Endodermal cell (in vitro differentiated cells): Measurements from ENCODE around the gene UBR1. TPM values are rescaled to one million over a fixed set of nuclear protein-coding genes. Genes with fewer than 3 reads are reported as not detected.

Experiments used
- DNase-seq: peaks from one replicate; pipeline ENCODE4 v3.0.0-alpha.2; 2017
- H3K27ac ChIP-seq: 2 replicates; pipeline ENCODE4 v1.5.1; 2013; ENCODE audit warnings: mild to moderate bottlenecking, low read depth, low read length, moderate library complexity
- H3K27me3 ChIP-seq: 2 replicates; pipeline ENCODE4 v1.6.1; 2013; ENCODE audit warnings: mild to moderate bottlenecking, low read length, moderate library complexity; ENCODE audit not compliant: insufficient read depth, control insufficient read depth, poor library complexity, severe bottlenecking
- H3K36me3 ChIP-seq: 2 replicates; pipeline ENCODE4 v1.7.0; 2013; ENCODE audit warnings: mild to moderate bottlenecking, low read length, moderate library complexity; ENCODE audit not compliant: control insufficient read depth, insufficient read depth
- H3K4me1 ChIP-seq: one replicate; pipeline ENCODE4 v1.7.0; 2013; ENCODE audit warnings: low read length; ENCODE audit not compliant: control insufficient read depth, insufficient read depth
- H3K4me3 ChIP-seq: 2 replicates; pipeline ENCODE4 v1.5.1; 2013; ENCODE audit warnings: mild to moderate bottlenecking, low read length, moderate library complexity
- H3K9ac ChIP-seq: 2 replicates; pipeline ENCODE4 v1.6.1; 2013; ENCODE audit warnings: mild to moderate bottlenecking, low read length, moderate library complexity; ENCODE audit not compliant: poor library complexity, severe bottlenecking; ENCODE audit errors: extremely low read depth
- H3K9me3 ChIP-seq: 2 replicates; pipeline ENCODE4 v1.6.1; 2013; ENCODE audit warnings: mild to moderate bottlenecking, low read length, moderate library complexity; ENCODE audit not compliant: control insufficient read depth
- H3K27ac Mint-ChIP-seq: 2 replicates; pipeline ENCODE4 v1.8.0; 2020; ENCODE audit warnings: mixed read lengths
- H3K27me3 Mint-ChIP-seq: 2 replicates; pipeline ENCODE4 v1.8.0; 2021; ENCODE audit warnings: mild to moderate bottlenecking, mixed read lengths; ENCODE audit not compliant: insufficient read depth
- H3K36me3 Mint-ChIP-seq: 2 replicates; pipeline ENCODE4 v1.8.0; 2020; ENCODE audit warnings: low read depth, mixed read lengths
- H3K4me1 Mint-ChIP-seq: 2 replicates; pipeline ENCODE4 v1.8.0; 2020; ENCODE audit warnings: mixed read lengths
- H3K4me3 Mint-ChIP-seq: 2 replicates; pipeline ENCODE4 v1.8.0; 2020; ENCODE audit warnings: mild to moderate bottlenecking, moderate library complexity, mixed read lengths
- H3K9me3 Mint-ChIP-seq: 2 replicates; pipeline ENCODE4 v1.8.0; 2020; ENCODE audit warnings: mild to moderate bottlenecking, mixed read lengths
- CTCF ChIP-seq: fragments of 200-600 bp; sonication (generic); conservative IDR thresholded peaks from 2 replicates; pipeline ENCODE4 v1.5.0; 2021; ENCODE audit warnings: antibody characterized with exemption, mild to moderate bottlenecking
- WGBS, 2 experiments: methylation state at CpG; one replicate each; pipeline versions ENCODE4 v1.1.5 to v1.1.7; 2013; ENCODE audit warnings: missing lambda C conversion rate in 2 of 2, mixed read lengths in 1 of 2; ENCODE audit not compliant: insufficient coverage in 1 of 2, insufficient read length in 1 of 2; 5-methylcytosine and 5-hydroxymethylcytosine counted together
- total RNA-seq, 2 donors: library from RNA; stranded (reverse); fragmentation: NEBNext Ultra II Directional in 1 of 2; extraction: Animal tissue kit (Norgen Biotek cat#: 25700) in 1 of 2; gene quantifications; 2 replicates in 1 of 2; 3 replicates in 1 of 2; pipeline ENCODE4 v1.2.1, GENCODE V29; 2021

The UBR1 gene
- total RNA-seq, 2 donors from 2014 or later, result 30.3 to 30.9 TPM

DNA sequence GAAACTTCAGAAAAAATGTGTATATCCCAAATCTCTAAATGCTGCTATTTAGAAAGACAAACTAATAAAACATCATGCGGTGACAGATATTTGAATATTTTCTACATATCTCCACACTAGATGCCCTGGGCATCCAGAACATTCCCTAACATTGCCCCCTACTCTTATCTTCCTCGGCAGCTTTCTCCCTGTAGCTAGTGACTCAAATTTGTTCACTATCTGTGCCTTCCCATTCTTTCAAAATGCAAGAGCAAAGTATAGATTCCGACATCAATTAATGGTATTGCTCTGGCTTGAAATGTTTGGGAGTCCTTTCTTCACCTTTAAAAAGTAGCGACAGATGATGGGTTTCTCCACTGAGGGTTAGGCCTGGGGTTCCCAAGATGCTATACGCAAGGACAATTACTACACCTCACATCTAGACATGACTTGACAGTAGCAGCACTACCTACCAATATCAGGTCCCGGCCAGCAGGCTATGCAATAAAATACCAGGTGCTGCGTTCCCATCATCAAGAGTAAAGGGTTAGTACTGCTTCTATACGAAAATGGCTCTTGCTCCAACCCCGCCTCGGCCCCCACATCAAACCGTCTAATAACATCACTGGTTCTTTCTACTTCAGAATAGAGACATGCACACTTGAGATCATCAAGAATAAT is 631 bp downstream of the UBR1 start:
- peaks cover 12% of the 10 kb centered on the region for H3K4me1 Mint-ChIP-seq

DNA sequence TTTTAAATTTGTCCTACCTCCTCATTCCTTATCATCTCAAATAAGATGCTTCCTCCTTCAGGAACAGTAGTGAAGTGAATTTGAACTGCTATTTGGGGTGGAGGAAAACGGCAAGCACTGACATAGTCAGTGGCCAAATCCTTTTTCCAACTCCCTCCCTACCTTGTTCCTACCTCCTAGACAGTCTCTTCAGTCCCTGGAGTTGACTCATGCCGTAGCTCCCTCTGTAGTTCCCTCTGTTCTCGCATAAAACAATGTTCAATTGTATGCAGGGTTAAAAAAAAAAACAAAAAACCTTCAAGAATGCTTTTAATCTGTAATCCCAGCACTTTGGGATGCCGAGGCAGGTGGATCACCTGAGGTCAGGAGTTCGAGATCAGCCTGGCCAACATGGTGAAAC is 1.4 kb downstream of the UBR1 start:
- Histone ChIP-seq H3K9me3 (no peaks in the 10 kb centered on the region), H3K27me3 (peaks cover 20% of the 10 kb centered on the region), H3K27ac (no peak overlapping the region), H3K4me1 (no peaks in the 10 kb centered on the region), H3K9ac (no peak overlapping the region), H3K4me3 (peak overlapping the region; percentile 94), H3K36me3 (peaks cover 22% of the 10 kb centered on the region)
- Mint-ChIP-seq H3K27ac (no peak overlapping the region), H3K36me3 (peaks cover 38% of the 10 kb centered on the region), H3K27me3 (peaks cover 14% of the 10 kb centered on the region), H3K4me3 (peak overlapping the region; percentile 99), H3K4me1 (peaks cover 12% of the 10 kb centered on the region), H3K9me3 (no peaks in the 10 kb centered on the region)
- TF ChIP-seq CTCF, result no peak
- no peak for DNase-seq
- 40 to 53% methylated on average over 2 to 5 of the region's 5 CpGs for WGBS, 2 experiments

More for the DNA sequence above, 631 bp downstream of the UBR1 start:
- no peak for DNase-seq
- TF ChIP-seq CTCF, result no peak
- Histone ChIP-seq H3K4me3 (peak overlapping the region; percentile 94), H3K4me1 (no peaks in the 10 kb centered on the region), H3K9ac (peak overlapping the region; percentile 78), H3K9me3 (no peaks in the 10 kb centered on the region), H3K36me3 (peaks cover 21% of the 10 kb centered on the region), H3K27ac (no peak overlapping the region), H3K27me3 (peaks cover 20% of the 10 kb centered on the region)
- Mint-ChIP-seq H3K9me3 (no peaks in the 10 kb centered on the region), H3K36me3 (peaks cover 34% of the 10 kb centered on the region), H3K4me3 (peak overlapping the region; percentile 99), H3K27ac (peak overlapping the region; percentile 97), H3K27me3 (peaks cover 14% of the 10 kb centered on the region)
- WGBS, 2 experiments, result 16 to 23% methylated on average over 7 to 11 of the region's 11 CpGs

GRCh38 chr15:43103907-43104306 is 1.9 kb downstream of the UBR1 start:
- Histone ChIP-seq H3K4me1 (no peaks in the 10 kb centered on the region), H3K36me3 (peaks cover 22% of the 10 kb centered on the region), H3K9me3 (no peaks in the 10 kb centered on the region), H3K4me3 (peak overlapping the region; percentile 94), H3K9ac (no peak overlapping the region), H3K27ac (no peak overlapping the region), H3K27me3 (peaks cover 19% of the 10 kb centered on the region)
- Mint-ChIP-seq H3K4me3 (peak overlapping the region; percentile 99), H3K27me3 (peaks cover 11% of the 10 kb centered on the region), H3K36me3 (peaks cover 38% of the 10 kb centered on the region), H3K9me3 (no peaks in the 10 kb centered on the region), H3K4me1 (peaks cover 12% of the 10 kb centered on the region), H3K27ac (no peak overlapping the region)
- no CpG with 5 or more reads among the region's 1 CpG for WGBS, 2 experiments
- no peak for DNase-seq
- TF ChIP-seq CTCF, result no peak
